NCI-H526 treated with DMSO at 0.1 percent for 48 hours (cell line): ENCODE data around the gene MAP3K5.

Source experiments
- DNase-seq: peaks from one replicate; lab custom pipeline; 2025; lab: John Stamatoyannopoulos, UW

The MAP3K5 gene

DNA sequence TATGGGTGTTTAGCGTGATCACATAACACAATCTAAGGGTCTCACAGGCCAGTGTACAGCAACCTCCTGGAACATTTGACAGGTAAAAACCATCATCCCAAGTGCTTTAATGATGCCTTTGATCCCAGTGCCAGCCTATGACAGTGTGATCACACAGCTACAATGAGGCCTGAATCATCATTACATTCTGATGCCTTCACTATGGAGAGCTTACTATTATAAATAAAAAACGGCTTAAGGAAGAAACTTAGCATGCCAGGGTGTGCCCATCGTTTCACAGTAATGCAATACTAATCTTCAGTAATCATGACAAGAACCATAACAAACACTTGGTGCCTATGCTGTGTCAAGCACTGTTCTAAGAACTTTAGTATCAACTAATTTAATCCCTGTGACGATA, 253.4 kb downstream of the MAP3K5 start:
- no peak for DNase-seq

GRCh38 chr6:136535880-136536650, 256.2 kb downstream of the MAP3K5 start:
- no peak for DNase-seq

GRCh38 chr6:136535017-136535765, 257.1 kb downstream of the MAP3K5 start:
- no peak for DNase-seq

DNA sequence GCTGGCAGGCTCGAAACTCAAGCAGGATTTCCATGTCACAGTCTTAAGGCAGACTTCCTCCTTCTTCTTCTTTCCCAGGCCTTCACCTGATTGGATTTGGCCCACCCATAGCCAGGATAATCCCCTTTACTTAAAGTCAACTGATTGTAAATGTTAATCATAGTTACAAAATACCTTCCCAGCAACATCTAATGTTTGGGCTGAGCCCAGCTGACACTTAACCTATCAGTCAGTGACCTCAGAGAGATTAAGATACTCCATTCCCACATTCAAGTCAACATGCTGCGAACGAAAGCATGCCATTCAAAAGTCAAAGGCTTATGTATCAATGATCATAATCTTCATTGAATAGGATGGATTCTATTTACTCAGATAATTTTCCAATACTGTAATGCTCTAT, 258.0 kb downstream of the MAP3K5 start:
- DNase-seq, result no peak

- DNase-seq, result no peak
Observed at GRCh38 chr6:136533487-136533886, 258.8 kb downstream of the MAP3K5 start.

DNA sequence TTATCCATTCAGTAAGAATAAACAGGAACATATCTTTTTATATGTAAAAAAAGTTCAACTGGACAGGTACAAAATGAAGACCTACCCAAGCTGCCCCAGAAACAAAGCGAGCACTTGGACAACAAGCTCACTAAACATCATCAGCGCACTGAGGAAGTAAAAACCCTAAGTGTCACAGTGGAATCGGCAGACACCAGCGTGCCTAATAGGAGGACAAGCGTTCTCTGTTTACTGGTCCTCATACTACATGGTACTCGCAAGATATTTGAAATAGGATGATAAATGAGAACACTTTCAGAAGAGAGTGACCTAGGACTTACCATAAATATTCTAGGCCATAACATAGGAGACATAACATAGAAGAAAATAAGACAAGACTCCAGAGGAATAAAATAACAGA, 260.2 kb downstream of the MAP3K5 start:
- no peak for DNase-seq

DNA sequence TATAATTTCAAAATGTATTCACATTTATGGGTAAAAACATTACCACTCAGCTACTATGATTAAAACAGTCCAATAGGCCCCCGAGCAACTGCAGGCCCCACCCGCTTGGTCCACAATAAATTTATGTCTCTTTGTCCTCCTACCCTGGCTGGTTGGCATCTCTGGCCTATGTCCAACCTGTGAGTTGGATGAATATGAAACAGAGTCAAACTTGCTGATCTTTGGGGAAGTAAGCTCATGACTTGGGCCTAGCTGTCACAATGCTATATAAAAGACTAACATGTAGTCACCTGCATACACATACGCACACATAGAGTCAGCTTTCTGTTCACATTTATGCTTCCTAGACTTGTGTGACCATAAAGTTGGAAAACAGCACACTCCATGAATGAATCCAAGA, 262.6 kb downstream of the MAP3K5 start:
- no peak for DNase-seq

- no peak for DNase-seq
Observed at GRCh38 chr6:136528477-136528876, 263.8 kb downstream of the MAP3K5 start.

GRCh38 chr6:136527831-136528230, 264.4 kb downstream of the MAP3K5 start:
- no peak for DNase-seq

DNA sequence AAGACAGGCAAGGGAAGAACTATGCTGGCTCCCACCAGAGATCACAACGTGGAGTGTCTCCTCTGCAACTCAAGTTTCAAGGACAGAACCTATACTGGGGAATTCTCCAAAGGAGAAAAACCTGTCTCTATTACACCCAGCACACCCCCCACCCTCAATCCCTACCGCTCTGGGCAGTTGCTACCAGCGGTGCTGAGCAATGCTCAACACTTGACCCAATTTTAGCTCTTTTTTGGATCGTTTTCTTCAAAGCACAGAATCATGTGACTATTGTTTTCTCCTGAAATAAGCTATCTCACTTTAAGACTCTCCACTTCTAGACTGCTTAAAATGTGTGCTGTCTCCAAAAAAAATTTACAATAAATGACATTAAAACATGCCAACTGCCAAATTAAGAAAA, 265.3 kb downstream of the MAP3K5 start:
- no peak for DNase-seq

DNA sequence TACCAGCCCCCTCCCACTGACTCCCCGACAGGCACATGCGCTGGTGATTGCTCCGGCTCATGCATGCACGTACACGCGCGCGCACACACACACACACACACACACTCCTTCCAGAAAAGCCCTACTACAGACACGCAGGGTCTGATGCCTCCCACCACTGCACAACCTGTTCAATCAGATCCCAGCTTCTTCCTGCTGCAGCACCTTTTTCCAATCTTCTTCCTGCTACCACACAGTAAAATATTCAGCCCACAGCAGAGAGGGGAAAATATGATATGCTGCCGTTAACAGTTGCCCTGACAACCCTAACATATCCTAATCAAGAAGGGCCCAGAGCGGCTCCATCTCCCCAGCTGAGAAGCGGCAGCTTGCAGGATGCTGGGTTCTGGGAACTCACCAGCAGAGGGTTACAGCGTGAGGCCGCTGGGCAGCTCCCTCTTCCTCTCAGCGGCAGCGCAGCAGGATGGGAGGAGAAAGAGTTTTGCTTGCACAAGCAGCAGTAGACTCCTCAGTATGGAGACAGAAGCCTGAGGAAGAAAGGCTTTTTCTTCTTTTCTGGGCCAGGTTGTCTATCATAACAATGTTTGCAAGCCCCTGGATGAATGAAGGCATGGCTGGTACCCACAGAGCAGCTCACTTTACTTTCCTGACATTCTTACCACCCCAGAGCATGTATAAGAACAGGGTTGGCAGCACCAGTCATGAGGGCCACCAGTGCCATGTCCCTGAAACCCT, 265.9 kb downstream of the MAP3K5 start:
- DNase-seq, result peak; percentile 78

- DNase-seq, result peak; percentile 78
Observed at GRCh38 chr6:136525586-136526195, 266.6 kb downstream of the MAP3K5 start.

DNA sequence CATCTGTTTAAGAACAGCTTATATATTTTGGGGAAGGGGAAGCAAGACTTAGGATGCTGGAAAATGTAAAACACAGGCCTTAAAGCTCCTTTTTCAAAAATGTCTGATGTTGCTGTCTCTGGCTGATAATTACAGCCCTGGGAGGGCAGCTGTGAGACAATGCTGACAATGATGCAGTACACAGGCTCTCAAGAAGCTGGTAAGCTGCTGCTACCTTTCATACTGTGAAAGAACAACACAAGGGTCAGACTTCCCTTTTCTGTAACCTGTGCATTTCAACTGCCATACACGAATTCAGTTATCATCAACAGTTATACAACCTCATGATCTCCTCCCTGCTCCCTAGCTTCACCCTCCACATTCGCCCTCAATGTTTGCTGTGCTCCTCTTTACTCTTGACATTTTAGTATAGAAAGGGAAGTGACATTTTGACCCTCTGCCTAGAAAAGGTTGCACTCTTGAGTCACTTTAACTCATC, 267.3 kb downstream of the MAP3K5 start:
- DNase-seq, result no peak

DNA sequence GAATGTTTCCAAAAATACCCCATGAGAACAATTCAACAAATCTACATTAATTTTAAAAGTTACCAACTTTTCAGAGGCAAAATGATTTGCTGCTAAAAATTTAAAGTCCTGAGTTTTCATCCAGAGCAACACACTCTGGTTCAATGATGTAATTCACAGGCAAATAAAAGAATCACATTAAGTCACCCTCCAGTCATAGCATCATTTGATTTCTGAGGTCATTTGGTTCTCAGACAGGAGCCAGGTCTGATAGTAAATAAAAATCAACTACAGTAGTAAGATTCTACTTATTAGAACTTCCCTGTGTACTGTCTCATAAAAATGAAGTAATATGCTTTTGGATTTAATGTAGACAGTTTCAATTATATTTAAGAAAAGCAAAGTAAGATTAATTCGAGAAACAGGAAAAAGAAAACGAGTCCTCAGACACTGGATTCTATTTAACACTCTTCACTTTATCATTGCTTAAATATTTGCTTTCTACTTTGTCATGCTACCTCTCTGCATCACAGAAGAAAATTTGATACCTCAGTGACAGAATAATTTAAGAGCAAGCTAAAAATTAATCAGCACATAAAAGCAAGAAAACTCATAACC, 267.8 kb downstream of the MAP3K5 start:
- DNase-seq, result no peak

DNA sequence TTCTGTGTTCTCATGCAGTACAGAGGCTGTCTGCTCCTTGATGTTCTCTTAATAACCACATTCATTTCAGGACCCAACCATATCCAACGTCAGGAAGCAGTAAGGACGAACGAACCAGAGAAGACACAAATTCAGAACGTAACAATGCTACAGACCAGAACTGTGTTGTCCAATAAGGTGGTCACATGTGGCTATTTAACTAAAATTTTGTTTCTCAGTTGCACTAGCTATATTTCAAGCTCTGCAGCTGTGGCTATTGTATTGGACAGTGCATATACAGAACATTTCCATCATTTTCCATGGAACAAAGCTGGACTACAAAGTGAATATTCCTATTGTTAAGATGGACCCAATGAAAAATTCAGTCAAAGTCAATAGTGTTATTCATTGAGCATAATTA, 269.1 kb downstream of the MAP3K5 start:
- no peak for DNase-seq

- DNase-seq, result no peak
Observed at GRCh38 chr6:136522636-136523035, 269.6 kb downstream of the MAP3K5 start.

GRCh38 chr6:136521911-136522310, 270.4 kb downstream of the MAP3K5 start:
- no peak for DNase-seq

- no peak for DNase-seq
Observed at GRCh38 chr6:136521427-136521826, 270.9 kb downstream of the MAP3K5 start.

GRCh38 chr6:136520517-136520916, 271.8 kb downstream of the MAP3K5 start:
- no peak for DNase-seq

- no peak for DNase-seq
Observed at GRCh38 chr6:136517582-136517981, 274.7 kb downstream of the MAP3K5 start.

DNA sequence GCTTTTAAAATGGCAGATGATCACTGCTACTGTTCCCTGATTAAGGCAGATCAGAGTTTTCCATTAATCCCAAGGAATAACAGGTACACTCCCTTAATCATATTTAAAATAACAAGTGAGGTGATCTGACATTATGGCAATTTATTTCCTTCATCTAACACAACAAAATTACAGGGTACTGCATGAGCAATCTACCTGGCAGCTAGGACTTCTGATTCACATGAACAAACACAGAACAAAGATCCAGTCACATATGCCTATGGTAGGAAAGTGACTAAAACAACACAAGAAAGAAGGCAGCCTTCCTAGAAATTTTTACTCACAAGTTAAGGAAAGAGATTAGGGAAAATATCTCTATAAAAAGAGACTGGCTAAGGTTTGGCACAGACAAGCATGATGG, 275.3 kb downstream of the MAP3K5 start:
- DNase-seq, result no peak

- no peak for DNase-seq
Observed at GRCh38 chr6:136514591-136514990, 277.7 kb downstream of the MAP3K5 start.
